B cell (primary cell): Measurements from ENCODE around the gene CLIP2.

Experiments
- CTCF ChIP-seq: fragments of 200-600 bp; IDR thresholded peaks from one replicate; pipeline ENCODE4 v1.8.0; 2022; ENCODE audit warnings: antibody characterized with exemption, mild to moderate bottlenecking
- EZH2 ChIP-seq: IDR thresholded peaks from 2 replicates; pipeline ENCODE4 v1.6.1; 2012; ENCODE audit warnings: borderline replicate concordance, low read depth, mild to moderate bottlenecking, moderate library complexity, low read length; ENCODE audit not compliant: insufficient read depth, poor library complexity, severe bottlenecking

GRCh38 chr7:74266191-74266963, 22.8 kb upstream of the CLIP2 start:
- TF ChIP-seq CTCF (no peak), EZH2 (no peak)
